GM12878 (cell line): ENCODE data around the gene GRIFIN.
"Not testable (repeated sequence)": the region's sequence is repeated elsewhere in the genome, so short reads cannot be mapped to it uniquely, and the experiment has no call there.

ENCODE experiments used
- CBFB ChIP-seq: IDR thresholded peaks from 2 replicates; pipeline ENCODE4 v1.6.1; 2016; ENCODE audit warnings: antibody characterized with exemption, low read depth
- JUNB ChIP-seq: IDR thresholded peaks from 2 replicates; pipeline ENCODE4 v1.6.1; 2016; ENCODE audit warnings: antibody characterized with exemption, mild to moderate bottlenecking
- MXI1 ChIP-seq: fragments of 150-350 bp; IDR thresholded peaks from 2 replicates; pipeline ENCODE4 v1.6.1; 2011; ENCODE audit warnings: low read depth, mild to moderate bottlenecking, inconsistent platforms, low read length, improper control_type of control experiment
- POLR2A ChIP-seq: IDR thresholded peaks from 2 replicates; pipeline ENCODE4 v1.6.1; 2011; ENCODE audit warnings: low read depth, mild to moderate bottlenecking, low read length
- RFX5 ChIP-seq: IDR thresholded peaks from 2 replicates; pipeline ENCODE4 v1.6.1; 2011; ENCODE audit warnings: low read depth, low read length, improper control_type of control experiment
- SMC3 ChIP-seq: IDR thresholded peaks from 2 replicates; pipeline ENCODE4 v1.6.1; 2011; ENCODE audit warnings: low read length, improper control_type of control experiment, borderline replicate concordance
- ZZZ3 ChIP-seq: IDR thresholded peaks from 2 replicates; pipeline ENCODE4 v1.6.1; 2011; ENCODE audit warnings: low read depth; ENCODE audit not compliant: control insufficient read depth, insufficient read length
- TF ChIP-seq, protein P1 (sequence below), 3 experiments: IDR thresholded peaks in 2 of 3; conservative IDR thresholded peaks in 1 of 3; 2 replicates each; pipeline ENCODE4 v1.5.1; 2011; ENCODE audit warnings: low read depth in 3 of 3, low read length in 3 of 3, mild to moderate bottlenecking in 3 of 3, control low read depth in 2 of 3, moderate library complexity in 2 of 3, inconsistent platforms in 1 of 3, mixed read lengths in 1 of 3; ENCODE audit not compliant: control insufficient read depth in 2 of 3, insufficient read depth in 1 of 3; ENCODE audit errors: extremely low read depth in 1 of 3
- TF ChIP-seq, protein P2 (sequence below): IDR thresholded peaks from 2 replicates; pipeline ENCODE4 v1.6.1; 2012; ENCODE audit warnings: low read depth, low read length, improper control_type of control experiment
- TF ChIP-seq, protein P3 (sequence below): IDR thresholded peaks from 2 replicates; pipeline ENCODE4 v1.6.1; 2011; ENCODE audit warnings: low read depth, mild to moderate bottlenecking, low read length, moderate library complexity, borderline replicate concordance; ENCODE audit errors: extremely low read depth
- TF ChIP-seq, protein P4 (sequence below): fragments of 450-650 bp; IDR thresholded peaks from 2 replicates; pipeline ENCODE4 v1.6.1; 2017; ENCODE audit warnings: mild to moderate bottlenecking, low read depth, inconsistent platforms; ENCODE audit not compliant: poor library complexity, severe bottlenecking

DNA sequence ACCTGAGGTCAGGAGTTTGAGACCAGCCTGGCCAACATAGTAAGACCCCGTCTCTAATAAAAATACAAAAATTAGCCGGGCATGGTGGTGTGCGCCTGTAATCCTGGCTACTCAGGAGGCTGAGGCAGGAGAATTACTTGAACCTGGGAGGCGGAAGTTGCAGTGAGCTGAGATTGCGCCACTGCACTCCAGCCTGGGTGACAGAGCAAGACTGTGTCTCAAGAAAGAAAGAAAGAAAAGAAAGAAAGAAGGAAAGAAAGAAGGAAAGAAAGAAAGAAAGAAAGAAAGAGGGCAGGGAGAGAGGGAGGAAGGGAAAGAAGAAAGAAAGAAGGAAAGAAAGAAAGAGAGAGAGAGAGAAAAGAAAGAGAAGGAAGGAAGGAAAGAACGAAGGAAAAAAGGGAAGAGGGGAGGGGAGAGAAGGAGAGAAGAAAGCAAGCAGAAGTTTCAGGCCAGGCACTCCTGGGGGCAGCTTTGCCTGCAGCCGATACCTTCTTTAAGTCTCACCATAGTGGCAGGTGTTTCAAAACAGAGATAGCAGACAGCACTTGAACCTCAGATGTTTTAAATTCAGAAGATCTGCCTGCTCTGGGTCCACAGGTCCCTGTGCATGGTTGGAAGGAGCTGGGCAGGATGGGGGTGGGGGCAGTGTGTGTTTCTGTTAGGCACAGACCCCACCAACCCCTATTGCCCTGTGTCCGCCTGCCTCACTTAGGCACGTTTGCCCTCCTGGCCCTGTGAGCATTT is 6.6 kb downstream of the GRIFIN start:
- not testable (repeated sequence) for TF ChIP-seq JUNB, SMC3, POLR2A, CBFB, MXI1, ZZZ3, RFX5
- TF ChIP-seq, protein P1, sequence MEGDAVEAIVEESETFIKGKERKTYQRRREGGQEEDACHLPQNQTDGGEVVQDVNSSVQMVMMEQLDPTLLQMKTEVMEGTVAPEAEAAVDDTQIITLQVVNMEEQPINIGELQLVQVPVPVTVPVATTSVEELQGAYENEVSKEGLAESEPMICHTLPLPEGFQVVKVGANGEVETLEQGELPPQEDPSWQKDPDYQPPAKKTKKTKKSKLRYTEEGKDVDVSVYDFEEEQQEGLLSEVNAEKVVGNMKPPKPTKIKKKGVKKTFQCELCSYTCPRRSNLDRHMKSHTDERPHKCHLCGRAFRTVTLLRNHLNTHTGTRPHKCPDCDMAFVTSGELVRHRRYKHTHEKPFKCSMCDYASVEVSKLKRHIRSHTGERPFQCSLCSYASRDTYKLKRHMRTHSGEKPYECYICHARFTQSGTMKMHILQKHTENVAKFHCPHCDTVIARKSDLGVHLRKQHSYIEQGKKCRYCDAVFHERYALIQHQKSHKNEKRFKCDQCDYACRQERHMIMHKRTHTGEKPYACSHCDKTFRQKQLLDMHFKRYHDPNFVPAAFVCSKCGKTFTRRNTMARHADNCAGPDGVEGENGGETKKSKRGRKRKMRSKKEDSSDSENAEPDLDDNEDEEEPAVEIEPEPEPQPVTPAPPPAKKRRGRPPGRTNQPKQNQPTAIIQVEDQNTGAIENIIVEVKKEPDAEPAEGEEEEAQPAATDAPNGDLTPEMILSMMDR (IDR thresholded peaks at IDR 0.05 in 2 of 3, conservative IDR thresholded peaks at IDR 0.05 in 1 of 3; ENCODE audit: control insufficient read depth in 2 of 3, extremely low read depth in 1 of 3, insufficient read depth in 1 of 3, low read depth in 3 of 3, low read length in 3 of 3) = not testable (repeated sequence)
- TF ChIP-seq, protein P2, sequence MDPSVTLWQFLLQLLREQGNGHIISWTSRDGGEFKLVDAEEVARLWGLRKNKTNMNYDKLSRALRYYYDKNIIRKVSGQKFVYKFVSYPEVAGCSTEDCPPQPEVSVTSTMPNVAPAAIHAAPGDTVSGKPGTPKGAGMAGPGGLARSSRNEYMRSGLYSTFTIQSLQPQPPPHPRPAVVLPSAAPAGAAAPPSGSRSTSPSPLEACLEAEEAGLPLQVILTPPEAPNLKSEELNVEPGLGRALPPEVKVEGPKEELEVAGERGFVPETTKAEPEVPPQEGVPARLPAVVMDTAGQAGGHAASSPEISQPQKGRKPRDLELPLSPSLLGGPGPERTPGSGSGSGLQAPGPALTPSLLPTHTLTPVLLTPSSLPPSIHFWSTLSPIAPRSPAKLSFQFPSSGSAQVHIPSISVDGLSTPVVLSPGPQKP = not testable (repeated sequence)
- TF ChIP-seq, protein P3, sequence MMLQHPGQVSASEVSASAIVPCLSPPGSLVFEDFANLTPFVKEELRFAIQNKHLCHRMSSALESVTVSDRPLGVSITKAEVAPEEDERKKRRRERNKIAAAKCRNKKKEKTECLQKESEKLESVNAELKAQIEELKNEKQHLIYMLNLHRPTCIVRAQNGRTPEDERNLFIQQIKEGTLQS = not testable (repeated sequence)
- TF ChIP-seq, protein P4, sequence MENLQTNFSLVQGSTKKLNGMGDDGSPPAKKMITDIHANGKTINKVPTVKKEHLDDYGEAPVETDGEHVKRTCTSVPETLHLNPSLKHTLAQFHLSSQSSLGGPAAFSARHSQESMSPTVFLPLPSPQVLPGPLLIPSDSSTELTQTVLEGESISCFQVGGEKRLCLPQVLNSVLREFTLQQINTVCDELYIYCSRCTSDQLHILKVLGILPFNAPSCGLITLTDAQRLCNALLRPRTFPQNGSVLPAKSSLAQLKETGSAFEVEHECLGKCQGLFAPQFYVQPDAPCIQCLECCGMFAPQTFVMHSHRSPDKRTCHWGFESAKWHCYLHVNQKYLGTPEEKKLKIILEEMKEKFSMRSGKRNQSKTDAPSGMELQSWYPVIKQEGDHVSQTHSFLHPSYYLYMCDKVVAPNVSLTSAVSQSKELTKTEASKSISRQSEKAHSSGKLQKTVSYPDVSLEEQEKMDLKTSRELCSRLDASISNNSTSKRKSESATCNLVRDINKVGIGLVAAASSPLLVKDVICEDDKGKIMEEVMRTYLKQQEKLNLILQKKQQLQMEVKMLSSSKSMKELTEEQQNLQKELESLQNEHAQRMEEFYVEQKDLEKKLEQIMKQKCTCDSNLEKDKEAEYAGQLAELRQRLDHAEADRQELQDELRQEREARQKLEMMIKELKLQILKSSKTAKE = not testable (repeated sequence)
